CD14-positive monocyte (primary cell): ENCODE results near the gene RPL31. TPM values are rescaled to one million over a fixed set of nuclear protein-coding genes. Genes with fewer than 3 reads are reported as not detected.
A peak's percentile ranks its signal among the peaks of the same experiment; 100 is the strongest.

Source experiments
- DNase-seq, 3 donors: peaks; one replicate each; pipeline ENCODE4 v3.0.0-alpha.2; 2011 to 2022
- H2AFZ ChIP-seq: 2 replicates; pipeline ENCODE4 v1.6.0; 2012; ENCODE audit warnings: mild to moderate bottlenecking, low read depth, low read length, inconsistent platforms; ENCODE audit not compliant: insufficient read depth, poor library complexity, severe bottlenecking
- H3K27ac ChIP-seq, 2 donors: 1 replicate in 1 of 2; 2 replicates in 1 of 2; pipeline ENCODE4 v1.5.1; 2012 to 2013; ENCODE audit warnings: low read length in 2 of 2, control low read depth in 1 of 2, inconsistent platforms in 1 of 2, low read depth in 1 of 2, mild to moderate bottlenecking in 1 of 2
- H3K27me3 ChIP-seq, 2 donors: one replicate each; pipeline versions ENCODE4 v1.6.0 to v1.6.1; 2011 to 2013; ENCODE audit warnings: low read length in 2 of 2; ENCODE audit not compliant: control insufficient read depth in 2 of 2, insufficient read depth in 2 of 2
- H3K36me3 ChIP-seq, 2 donors: replicated peaks in 1 of 2; 1 replicate in 1 of 2; 2 replicates in 1 of 2; pipeline versions ENCODE4 v1.5.1 to v1.6.1; 2012 to 2013; ENCODE audit warnings: low read length in 2 of 2, control low read depth in 1 of 2, inconsistent platforms in 1 of 2, mild to moderate bottlenecking in 1 of 2; ENCODE audit not compliant: insufficient read depth in 2 of 2, control insufficient read depth in 1 of 2
- H3K4me1 ChIP-seq, 2 donors: 1 replicate in 1 of 2; 2 replicates in 1 of 2; pipeline versions ENCODE4 v1.5.1 to v1.6.1; 2012 to 2013; ENCODE audit warnings: low read length in 2 of 2, control low read depth in 1 of 2, inconsistent platforms in 1 of 2, mild to moderate bottlenecking in 1 of 2, moderate library complexity in 1 of 2; ENCODE audit not compliant: insufficient read depth in 2 of 2, control insufficient read depth in 1 of 2
- H3K4me2 ChIP-seq: replicated peaks from 2 replicates; pipeline ENCODE3; 2012; ENCODE audit warnings: low read length, moderate library complexity, mild to moderate bottlenecking; ENCODE audit not compliant: poor library complexity, severe bottlenecking; ENCODE audit errors: extremely low read depth
- H3K4me3 ChIP-seq, 3 experiments: fragments of 200-600 bp in 1 of 3; sonication (generic) in 1 of 3; replicated peaks in 1 of 3; 1 replicate in 2 of 3; 2 replicates in 1 of 3; pipeline ENCODE4 v1.5.1; 2011 to 2013; ENCODE audit warnings: low read length in 3 of 3, mild to moderate bottlenecking in 3 of 3, control low read depth in 2 of 3, low read depth in 2 of 3, inconsistent platforms in 1 of 3, moderate library complexity in 1 of 3
- H3K79me2 ChIP-seq: 2 replicates; pipeline ENCODE4 v1.6.0; 2012; ENCODE audit warnings: mild to moderate bottlenecking, control low read depth, inconsistent platforms, low read length, moderate library complexity; ENCODE audit not compliant: insufficient read depth
- H3K9ac ChIP-seq: 2 replicates; pipeline ENCODE4 v1.6.0; 2017; ENCODE audit warnings: low read length, mild to moderate bottlenecking; ENCODE audit not compliant: insufficient read depth, poor library complexity, severe bottlenecking
- H3K9me3 ChIP-seq, 2 donors: replicated peaks in 1 of 2; 1 replicate in 1 of 2; 2 replicates in 1 of 2; pipeline versions ENCODE4 v1.5.1 to v1.6.1; 2012 to 2013; ENCODE audit warnings: low read length in 2 of 2, control low read depth in 1 of 2; ENCODE audit not compliant: control insufficient read depth in 1 of 2, insufficient read depth in 1 of 2
- H4K20me1 ChIP-seq: 2 replicates; pipeline ENCODE4 v1.6.0; 2012; ENCODE audit warnings: mild to moderate bottlenecking, low read length, control low read depth, moderate library complexity; ENCODE audit not compliant: insufficient read depth
- H3K27ac Mint-ChIP-seq, 7 donors: one replicate each; pipeline ENCODE4 v1.8.0; 2020; ENCODE audit warnings: mild to moderate bottlenecking in 7 of 7, mixed read lengths in 7 of 7, moderate library complexity in 6 of 7, inconsistent platforms in 2 of 7
- H3K27me3 Mint-ChIP-seq, 3 donors: one replicate each; pipeline ENCODE4 v1.8.0; 2021 to 2022; ENCODE audit warnings: low read depth in 3 of 3, mild to moderate bottlenecking in 3 of 3, mixed read lengths in 3 of 3, moderate library complexity in 3 of 3, inconsistent platforms in 1 of 3
- H3K36me3 Mint-ChIP-seq, 2 donors: one replicate each; pipeline ENCODE4 v1.8.0; 2020; ENCODE audit warnings: mixed read lengths in 2 of 2, inconsistent platforms in 1 of 2, mild to moderate bottlenecking in 1 of 2
- H3K4me1 Mint-ChIP-seq: one replicate; pipeline ENCODE4 v1.8.0; 2020; ENCODE audit warnings: mild to moderate bottlenecking, mixed read lengths
- H3K4me3 Mint-ChIP-seq, 2 donors: one replicate each; pipeline ENCODE4 v1.8.0; 2020; ENCODE audit warnings: mild to moderate bottlenecking in 2 of 2, mixed read lengths in 2 of 2, moderate library complexity in 1 of 2
- H3K9me3 Mint-ChIP-seq, 7 donors: one replicate each; pipeline ENCODE4 v1.8.0; 2020 to 2022; ENCODE audit warnings: mixed read lengths in 7 of 7, mild to moderate bottlenecking in 6 of 7, moderate library complexity in 6 of 7, inconsistent platforms in 2 of 7
- WGBS: methylation state at CpG from one replicate; pipeline ENCODE4 v1.1.5; 2013; ENCODE audit warnings: missing lambda C conversion rate; ENCODE audit not compliant: insufficient coverage; 5-methylcytosine and 5-hydroxymethylcytosine counted together
- intact Hi-C, 2 donors: fragments of 100-400 bp; cut with micrococcal nuclease; formaldehyde crosslinking; loops; one replicate each; pipeline versions ENCODE4 v1.15.0 to v1.15.1; 2023
- polyA plus RNA-seq, 3 donors: library from polyadenylated mRNA; depleted of rRNA in 1 of 3; unstranded in 2 of 3; stranded (reverse) in 1 of 3; fragments of 300-500 nt in 2 of 3; fragments of >200 nt in 1 of 3; fragmentation: Illumina TruSeq in 2 of 3; gene quantifications; 1 replicate in 2 of 3; 2 replicates in 1 of 3; pipeline ENCODE4 v1.2.3, GENCODE V29; 2012 to 2021
- TF ChIP-seq, protein P1 (sequence below): fragments of 200-600 bp; IDR thresholded peaks from one replicate; pipeline ENCODE4 v1.8.0; 2022; ENCODE audit warnings: antibody characterized with exemption, mild to moderate bottlenecking

The RPL31 gene
- polyA plus RNA-seq, 3 donors, result 1,537 to 2,299 (median 1,998) TPM

DNA sequence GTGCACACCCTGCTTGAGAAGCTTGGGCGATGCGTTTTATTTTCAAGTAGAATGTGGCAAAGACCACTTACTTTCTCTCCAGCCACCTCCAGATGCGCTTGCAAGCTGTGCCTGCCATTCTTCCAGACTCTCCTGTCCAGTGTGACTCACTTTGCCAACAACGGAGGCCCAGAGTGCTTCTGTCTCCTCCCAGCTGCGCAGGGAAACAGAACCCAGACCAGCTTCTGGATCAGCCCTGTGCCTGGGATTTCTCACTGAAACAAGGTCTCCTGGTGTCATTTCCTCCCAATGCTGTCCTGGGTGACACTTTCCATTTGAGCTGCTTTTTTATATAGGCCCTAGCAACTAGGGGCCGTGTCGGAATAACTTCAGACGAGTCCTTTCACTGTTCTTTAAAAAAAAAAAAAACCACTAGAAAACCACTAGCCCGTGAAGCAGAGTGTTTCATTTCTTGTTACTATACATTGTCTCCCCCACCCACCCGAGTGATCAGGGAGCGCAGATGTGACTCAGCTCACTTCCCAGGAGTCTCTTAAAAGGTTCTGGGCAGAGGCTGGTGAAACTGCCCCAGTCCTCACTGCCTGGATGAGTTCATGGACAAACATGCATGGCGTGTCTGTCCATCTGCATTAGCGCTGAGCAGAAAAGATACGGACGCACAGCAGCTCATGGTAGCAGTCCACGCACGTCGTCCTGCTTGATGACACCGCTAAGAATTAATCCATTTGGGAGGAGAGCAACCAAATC lies 25.3 kb upstream of the RPL31 start:
- Mint-ChIP-seq H3K9me3 (peaks cover 0 to 2% (median 0%) of the 10 kb centered on the region in 7 donors), H3K4me1 (no peaks in the 10 kb centered on the region), H3K36me3 (no peaks in the 10 kb centered on the region), H3K27ac (peak overlapping the region in 1 of 7 donors; percentile 62), H3K4me3 (peak overlapping the region in 1 of 2 donors; percentile 19), H3K27me3 (peaks cover 8 to 18% (median 18%) of the 10 kb centered on the region in 3 donors)
- no peak for DNase-seq
- Histone ChIP-seq H3K79me2 (no peaks in the 10 kb centered on the region), H3K27ac (no peak overlapping the region), H2AFZ (no peak overlapping the region), H3K9me3 (no peaks in the 10 kb centered on the region), H3K27me3 (peaks cover 0 to 2% of the 10 kb centered on the region in 2 donors), H3K4me3 (no peak overlapping the region), H3K9ac (no peak overlapping the region), H4K20me1 (no peaks in the 10 kb centered on the region), H3K4me2 (no peak overlapping the region), H3K4me1 (no peaks in the 10 kb centered on the region), H3K36me3 (no peaks in the 10 kb centered on the region)
- intact Hi-C loops, result no loop called here
- 86% methylated on average over 16 of the region's 19 CpGs for WGBS
- TF ChIP-seq, protein P1, sequence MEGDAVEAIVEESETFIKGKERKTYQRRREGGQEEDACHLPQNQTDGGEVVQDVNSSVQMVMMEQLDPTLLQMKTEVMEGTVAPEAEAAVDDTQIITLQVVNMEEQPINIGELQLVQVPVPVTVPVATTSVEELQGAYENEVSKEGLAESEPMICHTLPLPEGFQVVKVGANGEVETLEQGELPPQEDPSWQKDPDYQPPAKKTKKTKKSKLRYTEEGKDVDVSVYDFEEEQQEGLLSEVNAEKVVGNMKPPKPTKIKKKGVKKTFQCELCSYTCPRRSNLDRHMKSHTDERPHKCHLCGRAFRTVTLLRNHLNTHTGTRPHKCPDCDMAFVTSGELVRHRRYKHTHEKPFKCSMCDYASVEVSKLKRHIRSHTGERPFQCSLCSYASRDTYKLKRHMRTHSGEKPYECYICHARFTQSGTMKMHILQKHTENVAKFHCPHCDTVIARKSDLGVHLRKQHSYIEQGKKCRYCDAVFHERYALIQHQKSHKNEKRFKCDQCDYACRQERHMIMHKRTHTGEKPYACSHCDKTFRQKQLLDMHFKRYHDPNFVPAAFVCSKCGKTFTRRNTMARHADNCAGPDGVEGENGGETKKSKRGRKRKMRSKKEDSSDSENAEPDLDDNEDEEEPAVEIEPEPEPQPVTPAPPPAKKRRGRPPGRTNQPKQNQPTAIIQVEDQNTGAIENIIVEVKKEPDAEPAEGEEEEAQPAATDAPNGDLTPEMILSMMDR, result no peak

DNA sequence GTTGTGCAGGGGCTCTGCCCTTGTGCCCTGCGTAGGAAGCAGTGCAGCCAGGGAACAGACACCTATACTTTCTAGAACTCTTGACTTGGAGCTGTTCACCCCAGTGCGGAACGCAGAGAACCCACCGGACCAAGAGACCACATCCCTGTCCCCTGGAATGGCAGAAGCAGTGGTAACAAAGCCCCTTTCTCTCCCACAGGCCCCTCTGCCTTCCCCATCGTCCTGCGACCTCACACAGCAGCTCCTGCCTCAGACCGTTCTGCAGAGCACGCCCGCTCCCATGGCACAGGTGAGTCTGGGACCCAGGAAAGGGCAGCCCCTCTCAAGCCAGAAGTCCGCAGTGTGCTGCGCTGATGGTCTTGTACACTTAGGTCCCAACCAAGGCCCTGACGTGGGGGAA lies 24.6 kb upstream of the RPL31 start:
- Mint-ChIP-seq H3K27me3 (peaks cover 8 to 18% (median 15%) of the 10 kb centered on the region in 3 donors), H3K4me3 (no peak overlapping the region), H3K27ac (peak overlapping the region in 1 of 7 donors; percentile 61), H3K9me3 (peaks cover 0 to 2% (median 0%) of the 10 kb centered on the region in 7 donors), H3K4me1 (no peaks in the 10 kb centered on the region), H3K36me3 (no peaks in the 10 kb centered on the region)
- Histone ChIP-seq H4K20me1 (no peaks in the 10 kb centered on the region), H3K9ac (no peak overlapping the region), H3K36me3 (no peaks in the 10 kb centered on the region), H3K9me3 (no peaks in the 10 kb centered on the region), H3K4me2 (no peak overlapping the region), H3K4me1 (no peaks in the 10 kb centered on the region), H3K27me3 (peaks cover 0 to 2% of the 10 kb centered on the region in 2 donors), H3K79me2 (no peaks in the 10 kb centered on the region), H2AFZ (no peak overlapping the region), H3K27ac (no peak overlapping the region), H3K4me3 (no peak overlapping the region)
- TF ChIP-seq, protein P1, result no peak
- WGBS, result 96% methylated on average over 9 of the region's 12 CpGs
- intact Hi-C loops, result no loop called here
- no peak for DNase-seq
